Fibroblast of upper back skin (primary cell): ENCODE data around the gene FTCD.

Source experiments
- DNase-seq: peaks from one replicate; pipeline ENCODE4 v3.0.0-alpha.2; 2013

Gene FTCD

GRCh38 chr21:46136739-46137349 lies 18.5 kb downstream of the FTCD start:
- no peak for DNase-seq

GRCh38 chr21:46135782-46136395 lies 19.5 kb downstream of the FTCD start:
- peak; percentile 45 for DNase-seq

- no peak for DNase-seq
These were observed 23.3 kb downstream of the FTCD start for GRCh38 chr21:46131838-46132651.

- DNase-seq = no peak
These were observed 23.9 kb downstream of the FTCD start for GRCh38 chr21:46131588-46131837.

- no peak for DNase-seq
These were observed 24.4 kb downstream of the FTCD start for GRCh38 chr21:46130831-46131587.

GRCh38 chr21:46129846-46130651 lies 25.3 kb downstream of the FTCD start:
- no peak for DNase-seq

GRCh38 chr21:46128933-46129571 lies 26.3 kb downstream of the FTCD start:
- DNase-seq = no peak

GRCh38 chr21:46128106-46128932 lies 27.1 kb downstream of the FTCD start:
- peak; percentile 28 for DNase-seq

- DNase-seq = no peak
These were observed 27.9 kb downstream of the FTCD start for GRCh38 chr21:46127239-46128105.

- no peak for DNase-seq
These were observed 28.8 kb downstream of the FTCD start for GRCh38 chr21:46126309-46127238.

- DNase-seq = no peak
These were observed 29.5 kb downstream of the FTCD start for GRCh38 chr21:46125846-46126301.

GRCh38 chr21:46124926-46125845 lies 30.2 kb downstream of the FTCD start:
- no peak for DNase-seq

- no peak for DNase-seq
These were observed 31.1 kb downstream of the FTCD start for GRCh38 chr21:46124083-46124925.

- no peak for DNase-seq
These were observed 32.4 kb downstream of the FTCD start for GRCh38 chr21:46122758-46123683.

GRCh38 chr21:46122237-46122671 lies 33.1 kb downstream of the FTCD start:
- DNase-seq = peak; percentile 40
